HG03025 (cell line): ENCODE results near the gene NGRN.

Experiments
- ATAC-seq: cut with Tn5 transposase; IDR thresholded peaks from one replicate; pipeline ENCODE4 v1.9.1; 2021; ENCODE audit warnings: mild to moderate bottlenecking, moderate library complexity; ENCODE audit not compliant: unreplicated experiment, low FRiP score

The NGRN gene

GRCh38 chr15:90306560-90306959 is 41.1 kb downstream of the NGRN start:
- ATAC-seq: no peak

GRCh38 chr15:90307661-90308060 is 42.2 kb downstream of the NGRN start:
- no peak for ATAC-seq

- no peak for ATAC-seq
Observed at GRCh38 chr15:90309020-90309419, 43.5 kb downstream of the NGRN start.

DNA sequence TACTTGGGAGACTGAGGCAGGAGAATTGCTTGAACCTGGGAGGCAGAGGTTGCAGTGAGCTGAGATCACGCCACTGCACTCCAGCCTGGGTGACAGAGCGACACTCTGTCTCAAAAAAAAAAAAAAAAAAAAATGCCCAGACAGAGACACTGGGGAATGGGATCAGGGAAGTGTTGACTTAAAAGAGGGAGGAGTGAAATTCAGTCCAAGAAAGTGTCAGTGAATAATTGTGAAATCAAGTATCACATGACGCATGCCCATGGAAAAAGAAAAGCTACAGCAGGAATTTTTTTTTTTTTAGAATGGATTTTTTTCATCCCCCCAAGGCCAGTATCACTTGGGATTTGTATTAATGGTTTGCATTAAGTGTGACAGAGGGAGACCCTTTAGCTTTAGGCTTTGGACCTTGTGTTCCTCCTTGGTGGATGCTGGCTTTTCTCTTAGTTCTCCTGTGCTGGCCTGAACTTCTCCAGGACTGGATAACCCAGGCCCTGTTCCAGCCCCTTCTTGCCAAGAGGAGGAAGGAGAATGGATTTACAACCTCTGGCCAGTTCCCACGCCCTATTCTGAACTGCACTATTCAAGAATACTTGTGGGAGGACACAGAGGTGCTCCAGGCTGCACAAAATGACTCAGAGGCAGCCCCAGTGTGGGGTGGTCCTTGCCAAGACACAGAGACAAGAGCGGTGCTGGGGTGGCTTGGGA is 50.0 kb downstream of the NGRN start:
- no peak for ATAC-seq

DNA sequence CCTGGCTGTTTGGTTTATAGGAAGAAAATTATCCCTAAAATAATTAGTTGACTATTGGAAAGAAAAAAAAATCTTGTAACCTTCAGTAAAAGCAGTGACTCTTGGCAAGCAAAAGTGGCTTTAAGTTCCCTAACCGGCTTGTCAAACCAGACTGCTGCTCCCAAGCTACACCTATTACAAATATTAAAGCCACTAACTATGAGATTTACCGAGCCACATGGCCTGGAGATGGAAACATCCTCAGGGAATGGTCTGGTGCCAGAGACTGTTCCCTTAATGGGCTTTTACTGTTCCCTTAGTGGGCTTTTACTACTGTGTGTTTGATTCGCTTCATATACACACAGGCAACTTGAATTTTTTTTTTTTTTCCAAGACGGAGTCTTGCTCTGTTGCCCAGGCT is 50.7 kb downstream of the NGRN start:
- no peak for ATAC-seq

GRCh38 chr15:90318591-90318990 is 53.1 kb downstream of the NGRN start:
- ATAC-seq: no peak

DNA sequence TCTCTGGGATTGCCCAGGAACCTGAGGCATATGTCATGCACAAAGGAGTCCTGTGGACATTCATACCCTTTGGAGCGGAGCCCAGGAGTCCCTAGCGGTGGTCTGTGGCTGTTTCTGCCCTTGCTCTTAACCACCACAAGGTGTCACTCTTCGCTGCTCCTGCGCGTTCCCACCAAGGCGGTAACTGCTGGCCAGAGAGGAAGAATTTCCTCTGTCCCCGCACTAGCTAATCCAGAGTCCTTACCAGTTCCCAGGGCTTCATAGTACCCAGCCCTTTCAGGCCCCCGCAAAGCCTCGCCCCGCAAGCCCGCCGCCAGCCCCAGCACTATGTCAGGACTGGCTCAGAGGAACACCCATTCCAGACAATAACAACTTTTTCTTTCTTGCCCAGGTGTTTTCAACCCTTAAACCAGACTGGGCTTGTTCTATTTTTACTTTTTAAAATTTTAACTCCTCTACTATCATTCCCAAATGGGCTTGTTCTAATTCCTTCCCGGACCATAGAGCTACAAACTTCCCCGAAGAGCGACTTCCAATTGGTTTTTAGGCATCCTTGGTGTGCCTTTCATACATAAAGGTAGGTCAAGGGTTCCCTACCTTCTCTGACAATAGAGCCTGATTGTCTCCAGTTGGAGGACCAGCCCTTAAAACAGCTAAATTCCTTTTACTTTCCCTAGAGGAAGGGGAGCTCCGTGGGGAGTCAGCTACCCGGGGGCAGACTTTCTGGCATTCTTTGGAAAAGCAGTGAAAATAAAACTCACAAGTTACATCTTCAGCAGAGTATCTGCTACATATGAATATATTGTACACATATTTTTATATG is 54.8 kb downstream of the NGRN start:
- ATAC-seq: no peak

DNA sequence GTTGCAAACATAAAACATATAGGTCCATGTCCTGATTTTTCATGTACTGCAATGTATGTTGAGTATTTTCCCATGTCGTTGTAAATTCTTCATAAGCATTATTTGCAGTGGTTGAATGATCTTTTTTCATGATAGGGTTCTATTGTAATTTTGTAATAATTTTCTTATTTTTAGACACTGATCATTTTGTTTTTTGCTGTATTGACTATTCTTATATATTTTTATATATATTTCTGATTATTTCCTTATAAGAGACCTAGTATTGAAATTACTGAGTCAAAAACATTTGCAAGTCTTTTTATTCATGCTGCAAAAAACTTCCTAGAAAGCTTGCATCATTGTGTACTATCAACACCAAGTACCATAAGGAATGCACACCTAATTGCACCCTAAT is 55.4 kb downstream of the NGRN start:
- ATAC-seq: no peak
